OCI-LY7 (cell line): Measurements from ENCODE around the gene KIF1A. TPM values are rescaled to one million over a fixed set of nuclear protein-coding genes. Genes with fewer than 3 reads are reported as not detected.

Experiments used
- BruUV-seq: library from RNA; stranded (reverse); fragments of 400-500 nt; replicated peaks from 2 replicates; lab custom pipeline; 2021; lab: Mats Ljungman, UMichigan
- CTCF ChIA-PET: fragments of 300-600 bp; sonication (Branson Sonifier 250); formaldehyde crosslinking; loops from one replicate; lab custom pipeline; 2022; ENCODE audit warnings: antibody characterized with exemption; ENCODE audit not compliant: unreplicated experiment; lab: Charles Lee
- POLR2A ChIA-PET: fragments of 300-600 bp; sonication (Branson Sonifier 250); formaldehyde crosslinking; loops from one replicate; lab custom pipeline; 2022; ENCODE audit warnings: antibody characterized with exemption; lab: Charles Lee
- DNase-seq: peaks from one replicate; pipeline ENCODE4 v3.0.0-alpha.2; 2015; ENCODE audit warnings: low spot score
- H2AFZ ChIP-seq: fragments of 200-600 bp; sonication (generic), shearing (Covaris generic); 2 replicates; pipeline ENCODE4 v1.6.1; 2014; ENCODE audit warnings: mild to moderate bottlenecking, antibody characterized with exemption, low read length, moderate library complexity
- H3K27ac ChIP-seq: fragments of 200-600 bp; sonication (generic); 2 replicates; pipeline ENCODE4 v1.5.1; 2014; ENCODE audit warnings: mixed run types, low read depth, mild to moderate bottlenecking, moderate library complexity, low read length, inconsistent platforms; ENCODE audit not compliant: poor library complexity, severe bottlenecking
- H3K36me3 ChIP-seq: fragments of 200-600 bp; sonication (generic); 2 replicates; pipeline ENCODE4 v1.6.1; 2014; ENCODE audit warnings: mild to moderate bottlenecking, antibody characterized with exemption, low read length, moderate library complexity, mixed read lengths; ENCODE audit not compliant: insufficient read depth
- H3K4me1 ChIP-seq: fragments of 200-600 bp; sonication (generic); 2 replicates; pipeline ENCODE4 v1.5.1; 2014; ENCODE audit warnings: mild to moderate bottlenecking, low read length; ENCODE audit not compliant: insufficient read depth, poor library complexity, severe bottlenecking
- H3K4me2 ChIP-seq: fragments of 200-600 bp; sonication (generic); 2 replicates; pipeline ENCODE4 v1.6.1; 2014; ENCODE audit warnings: mild to moderate bottlenecking, low read length
- H3K4me3 ChIP-seq: fragments of 200-600 bp; sonication (generic); 2 replicates; pipeline ENCODE4 v1.5.1; 2014; ENCODE audit warnings: mild to moderate bottlenecking, low read depth, low read length; ENCODE audit not compliant: poor library complexity, severe bottlenecking
- H3K79me2 ChIP-seq: fragments of 200-600 bp; sonication (generic); 2 replicates; pipeline ENCODE4 v1.6.1; 2016; ENCODE audit warnings: low read depth, mild to moderate bottlenecking, low read length, moderate library complexity, mixed read lengths; ENCODE audit not compliant: insufficient read depth
- H3K9me2 ChIP-seq: fragments of 200-600 bp; sonication (generic); 2 replicates; pipeline ENCODE4 v1.6.1; 2016; ENCODE audit warnings: mild to moderate bottlenecking, low read length, mixed read lengths; ENCODE audit not compliant: insufficient read depth
- H3K9me3 ChIP-seq: fragments of 200-600 bp; sonication (generic); 2 replicates; pipeline ENCODE4 v1.6.1; 2014; ENCODE audit warnings: mild to moderate bottlenecking, mixed run types, low read length, mixed read lengths
- H4K20me1 ChIP-seq: fragments of 200-600 bp; sonication (generic); 2 replicates; pipeline ENCODE4 v1.6.1; 2014; ENCODE audit warnings: mild to moderate bottlenecking, antibody characterized with exemption, low read length, moderate library complexity, mixed read lengths; ENCODE audit not compliant: insufficient read depth
- CTCF ChIP-seq: fragments of 200-600 bp; sonication (generic); conservative IDR thresholded peaks from 2 replicates; pipeline ENCODE4 v1.5.1; 2014; ENCODE audit warnings: mild to moderate bottlenecking, antibody characterized with exemption, low read length, moderate library complexity, mixed read lengths
- EZH2phosphoT487 ChIP-seq: fragments of 200-600 bp; sonication (generic); IDR thresholded peaks from 2 replicates; pipeline ENCODE4 v1.6.1; 2018; ENCODE audit warnings: low read depth, borderline replicate concordance, mild to moderate bottlenecking, mixed run types, antibody characterized with exemption, low read length, moderate library complexity, mixed read lengths
- intact Hi-C: fragments of 100-400 bp; cut with micrococcal nuclease; formaldehyde crosslinking; loops from one replicate; pipeline ENCODE4 v1.10.0; 2022; ENCODE audit not compliant: unreplicated experiment
- total RNA-seq, 2 experiments: library from RNA; depleted of rRNA in 1 of 2; stranded (reverse); fragments of >200 nt in 1 of 2; shearing (Covaris generic) in 1 of 2; gene quantifications; 2 replicates each; pipeline ENCODE4 v1.2.3, GENCODE V29; 2014 to 2022

KIF1A gene
- total RNA-seq, 2 experiments from 2014 or later, result not detected

GRCh38 chr2:240821429-240821778, 1.4 kb upstream of the KIF1A start:
- Histone ChIP-seq H3K4me2 (no peak overlapping the region), H3K36me3 (no peaks in the 10 kb centered on the region), H3K27ac (no peak overlapping the region), H3K4me1 (no peaks in the 10 kb centered on the region), H4K20me1 (no peaks in the 10 kb centered on the region), H3K4me3 (no peak overlapping the region), H3K79me2 (no peaks in the 10 kb centered on the region), H3K9me2 (no peaks in the 10 kb centered on the region), H3K9me3 (no peaks in the 10 kb centered on the region), H2AFZ (no peak overlapping the region)
- intact Hi-C loops, result no loop called here
- no peak for DNase-seq
- TF ChIP-seq CTCF (no peak), EZH2phosphoT487 (no peak)
- CTCF ChIA-PET, result no interaction called here
- BruUV-seq, result no TSS peak
- POLR2A ChIA-PET, result no interaction called here

GRCh38 chr2:240820607-240821428, 799 bp upstream of the KIF1A start:
- CTCF ChIA-PET, result no interaction called here
- Histone ChIP-seq H4K20me1 (no peaks in the 10 kb centered on the region), H2AFZ (no peak overlapping the region), H3K9me3 (no peaks in the 10 kb centered on the region), H3K36me3 (no peaks in the 10 kb centered on the region), H3K9me2 (no peaks in the 10 kb centered on the region), H3K4me2 (no peak overlapping the region), H3K4me3 (no peak overlapping the region), H3K4me1 (no peaks in the 10 kb centered on the region), H3K27ac (no peak overlapping the region), H3K79me2 (no peaks in the 10 kb centered on the region)
- no peak for DNase-seq
- POLR2A ChIA-PET, result no interaction called here
- no TSS peak for BruUV-seq
- TF ChIP-seq EZH2phosphoT487 (no peak), CTCF (no peak)
- intact Hi-C loops, result no loop called here

- BruUV-seq, result no TSS peak
- ChIA-PET CTCF (no interaction called here), POLR2A (no interaction called here)
- TF ChIP-seq CTCF (no peak), EZH2phosphoT487 (no peak)
- Histone ChIP-seq H3K4me3 (no peak overlapping the region), H3K27ac (no peak overlapping the region), H3K9me2 (no peaks in the 10 kb centered on the region), H3K79me2 (no peaks in the 10 kb centered on the region), H3K4me1 (no peaks in the 10 kb centered on the region), H3K4me2 (no peak overlapping the region), H3K9me3 (no peaks in the 10 kb centered on the region), H4K20me1 (no peaks in the 10 kb centered on the region), H3K36me3 (no peaks in the 10 kb centered on the region), H2AFZ (no peak overlapping the region)
- intact Hi-C loops, result no loop called here
- DNase-seq, result no peak
These were observed 727 bp downstream of the KIF1A start for GRCh38 chr2:240819126-240819857.
